Upper lobe of left lung (tissue), 4 donors: ENCODE data around the gene BCL2A1.

ENCODE experiments used
- CTCF ChIP-seq, 6 experiments: fragments of 450-650 bp in 4 of 6; fragments of 200-600 bp in 2 of 6; sonication (generic) in 2 of 6; IDR thresholded peaks; one replicate each; pipeline ENCODE4 v1.5.1; 2016 to 2019; ENCODE audit warnings: antibody characterized with exemption in 6 of 6
- EP300 ChIP-seq, 4 donors: sonication (generic); formaldehyde crosslinking; IDR thresholded peaks; one replicate each; pipeline ENCODE4 v1.5.1; 2017; ENCODE audit warnings: antibody characterized with exemption in 4 of 4, control low read depth in 2 of 4
- POLR2A ChIP-seq, 4 donors: fragments of 450-650 bp; IDR thresholded peaks; one replicate each; pipeline ENCODE4 v1.5.1; 2016 to 2017; ENCODE audit warnings: antibody characterized with exemption in 4 of 4, mild to moderate bottlenecking in 2 of 4
- POLR2AphosphoS5 ChIP-seq, 2 donors: sonication (generic); formaldehyde crosslinking; IDR thresholded peaks; one replicate each; pipeline ENCODE4 v1.5.1; 2017; ENCODE audit warnings: antibody characterized with exemption in 2 of 2

DNA sequence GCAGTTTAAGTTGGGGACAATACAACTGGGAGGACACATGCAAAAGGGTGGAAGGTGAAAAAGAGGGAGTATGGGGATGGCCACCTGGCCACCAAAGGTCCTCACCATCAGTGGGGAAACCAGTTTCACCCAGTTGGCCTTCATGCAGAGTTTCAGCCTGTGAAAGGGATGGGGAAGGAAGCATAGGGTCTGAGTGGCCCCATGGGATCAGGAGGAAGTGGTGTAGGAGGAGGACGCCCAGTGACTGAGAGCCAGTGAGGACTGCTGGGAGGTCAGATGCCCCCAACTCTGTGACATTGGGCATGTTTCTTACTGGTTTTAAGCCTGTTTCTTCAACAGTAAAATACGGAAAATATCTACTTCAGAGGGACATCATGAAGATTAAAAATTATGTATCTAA lies 16.3 kb downstream of the BCL2A1 start:
- TF ChIP-seq POLR2A (IDR thresholded peaks at IDR 0.05) (peak in 1 of 4 donors; percentile 41), CTCF (IDR thresholded peaks at IDR 0.05) (no peak), POLR2AphosphoS5 (IDR thresholded peaks at IDR 0.05) (no peak), EP300 (IDR thresholded peaks at IDR 0.05) (no peak)
